Spinal cord (tissue), 10 donors: ENCODE data around the gene INAVA. TPM values are rescaled to one million over a fixed set of nuclear protein-coding genes. Genes with fewer than 3 reads are reported as not detected.

Experiments
- DNase-seq, 6 donors: peaks; one replicate each; pipeline versions ENCODE4 v3.0.0 to v3.0.0-alpha.2; 2013 to 2015; ENCODE audit warnings: low spot score in 6 of 6, low read depth in 4 of 6
- H3K27ac ChIP-seq: one replicate; pipeline ENCODE4 v1.5.1; 2013; ENCODE audit warnings: low read depth, low read length, control low read depth
- H3K27me3 ChIP-seq: one replicate; pipeline ENCODE4 v1.6.1; 2013; ENCODE audit warnings: low read length; ENCODE audit not compliant: control insufficient read depth, insufficient read depth
- H3K36me3 ChIP-seq: one replicate; pipeline ENCODE4 v1.6.1; 2013; ENCODE audit warnings: low read length; ENCODE audit not compliant: control insufficient read depth, insufficient read depth
- H3K4me1 ChIP-seq: one replicate; pipeline ENCODE4 v1.6.1; 2013; ENCODE audit warnings: low read length; ENCODE audit not compliant: control insufficient read depth, insufficient read depth
- H3K4me3 ChIP-seq: one replicate; pipeline ENCODE4 v1.5.1; 2013; ENCODE audit warnings: low read depth, low read length, control low read depth
- H3K9me3 ChIP-seq: one replicate; pipeline ENCODE4 v1.6.1; 2013; ENCODE audit warnings: low read length; ENCODE audit not compliant: control insufficient read depth, insufficient read depth
- WGBS: methylation state at CpG from one replicate; pipeline ENCODE4 v1.1.5; 2013; ENCODE audit warnings: missing lambda C conversion rate; ENCODE audit not compliant: insufficient coverage; 5-methylcytosine and 5-hydroxymethylcytosine counted together
- polyA plus RNA-seq, 2 donors: library from polyadenylated mRNA; unstranded; fragments of 120-200 nt; gene quantifications; one replicate each; pipeline ENCODE4 v1.2.1, GENCODE V29; 2013; ENCODE audit not compliant: insufficient read length in 2 of 2
- total RNA-seq, 2 donors: library from RNA; depleted of rRNA in 1 of 2; stranded (reverse); fragments of 120-200 nt in 1 of 2; fragments of >200 nt in 1 of 2; gene quantifications; one replicate each; pipeline versions ENCODE4 v1.2.3 to v1.2.4, GENCODE V29; 2013 to 2014
- donor health status: healthy.

The INAVA gene
- total and polyA plus RNA-seq, 4 donors, result 3.5 to 19.5 (median 12.3) TPM

DNA sequence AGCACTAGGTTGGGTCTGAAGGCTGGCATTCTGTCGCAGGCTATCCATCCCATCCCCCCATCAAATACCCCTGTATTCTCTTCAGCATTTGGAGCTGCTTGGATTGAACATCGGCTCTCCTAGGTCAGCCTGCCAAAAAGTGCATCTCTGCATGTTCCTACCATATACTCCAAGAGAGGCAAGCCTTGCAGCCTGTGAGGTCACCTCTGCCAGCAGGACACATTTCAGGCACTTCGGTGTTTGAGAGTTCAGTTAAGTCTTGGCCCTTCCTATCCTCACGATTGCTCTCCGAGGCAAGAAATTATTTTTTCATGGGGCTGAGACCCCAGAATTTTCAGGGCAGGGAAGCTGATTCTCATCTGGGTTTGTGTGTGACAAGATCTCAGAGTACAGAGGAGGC, 19.3 kb upstream of the INAVA start:
- H3K27ac ChIP-seq, result no peak overlapping the region
- H3K9me3 ChIP-seq, result no peaks in the 10 kb centered on the region
- no peaks in the 10 kb centered on the region for H3K36me3 ChIP-seq
- WGBS, result 85% methylated on average over 3 of the region's 5 CpGs
- peaks cover 19% of the 10 kb centered on the region for H3K4me1 ChIP-seq
- H3K4me3 ChIP-seq, result no peak overlapping the region
- H3K27me3 ChIP-seq, result peaks cover 28% of the 10 kb centered on the region
- no peak for DNase-seq

DNA sequence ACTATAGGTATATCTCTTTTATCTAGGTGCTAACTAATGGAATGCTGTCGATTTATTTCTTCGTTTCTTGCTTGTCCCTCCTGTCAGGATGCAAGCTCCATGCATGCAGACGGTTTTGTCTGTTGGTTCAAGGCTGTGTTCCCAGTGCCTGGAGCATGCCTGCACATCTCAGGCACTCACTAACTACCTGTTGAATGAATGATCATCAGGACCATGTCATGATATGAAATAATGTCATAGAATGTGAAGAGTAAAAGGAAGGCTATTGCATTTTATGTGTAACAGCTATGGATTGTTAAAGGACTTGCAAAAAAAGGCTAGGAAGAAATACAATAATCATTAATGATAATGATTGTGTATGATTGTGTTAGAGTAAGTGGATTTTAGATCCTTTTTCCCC, 17.7 kb upstream of the INAVA start:
- Histone ChIP-seq H3K27me3 (peaks cover 24% of the 10 kb centered on the region), H3K27ac (no peak overlapping the region), H3K9me3 (no peaks in the 10 kb centered on the region), H3K4me3 (no peak overlapping the region), H3K4me1 (peaks cover 19% of the 10 kb centered on the region), H3K36me3 (no peaks in the 10 kb centered on the region)
- 89% methylated on average over 2 of the region's 3 CpGs for WGBS
- DNase-seq, result no peak

DNA sequence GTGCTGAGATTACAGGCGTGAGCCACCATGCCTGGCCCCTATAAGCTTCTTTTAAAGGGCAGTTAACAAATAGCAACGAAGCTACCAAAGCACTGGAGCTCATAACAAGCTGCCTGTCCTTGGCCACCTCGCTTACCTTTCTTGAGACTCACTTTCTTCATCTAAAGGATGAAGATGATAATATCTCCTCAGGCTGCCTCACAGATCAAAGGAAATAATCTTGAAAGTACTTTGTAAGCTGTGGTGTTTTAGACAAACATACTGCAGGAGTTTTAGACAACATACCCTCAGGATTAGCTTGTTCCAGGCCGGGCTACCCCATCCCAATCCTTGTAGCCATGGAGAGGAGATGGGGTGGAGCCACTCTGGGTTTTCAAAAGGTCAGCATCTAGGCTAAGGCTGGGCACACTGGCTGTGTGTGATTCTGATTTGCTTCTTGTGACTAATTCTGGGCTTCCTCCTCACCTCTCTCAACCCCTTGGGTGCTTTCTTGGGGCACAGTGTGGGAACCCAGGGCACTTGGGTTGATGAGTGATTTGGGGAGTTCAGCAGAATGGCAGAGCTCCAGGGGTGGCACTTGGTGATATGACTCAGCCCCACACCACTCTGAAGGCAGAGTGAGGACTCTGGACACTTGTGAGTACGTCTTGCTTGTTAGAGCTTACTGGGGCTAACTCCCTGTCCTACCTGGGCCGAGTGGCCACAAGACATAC, 16.7 kb upstream of the INAVA start:
- 86% methylated on average over 1 of the region's 6 CpGs for WGBS
- H3K4me3 ChIP-seq, result no peak overlapping the region
- H3K9me3 ChIP-seq, result no peaks in the 10 kb centered on the region
- H3K27ac ChIP-seq, result no peak overlapping the region
- no peak for DNase-seq
- no peaks in the 10 kb centered on the region for H3K36me3 ChIP-seq
- H3K27me3 ChIP-seq, result peaks cover 17% of the 10 kb centered on the region
- H3K4me1 ChIP-seq, result peaks cover 11% of the 10 kb centered on the region

DNA sequence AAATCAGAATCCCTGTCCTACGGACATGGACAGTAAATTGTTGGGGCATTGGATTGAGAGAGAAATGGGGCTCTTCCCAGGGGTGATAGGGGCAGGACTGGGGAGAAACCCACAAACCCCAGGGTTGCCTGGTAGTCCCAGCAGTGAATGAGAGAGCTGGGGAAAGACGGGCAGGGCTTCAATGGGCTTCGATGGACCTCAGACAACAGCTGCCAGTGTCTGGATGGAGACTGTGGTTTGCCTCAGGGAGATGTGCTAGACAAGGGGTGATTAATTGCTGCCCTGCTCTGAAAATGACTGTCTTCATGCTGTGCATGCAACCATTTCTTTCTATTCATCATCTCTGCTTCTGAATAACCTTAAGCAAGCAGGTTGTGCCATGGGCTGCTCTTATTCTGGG, 14.5 kb upstream of the INAVA start:
- WGBS, result 20% methylated on average over 3 of the region's 3 CpGs
- H3K36me3 ChIP-seq, result no peaks in the 10 kb centered on the region
- peaks cover 1% of the 10 kb centered on the region for H3K27me3 ChIP-seq
- no peaks in the 10 kb centered on the region for H3K9me3 ChIP-seq
- no peaks in the 10 kb centered on the region for H3K4me1 ChIP-seq
- H3K4me3 ChIP-seq, result no peak overlapping the region
- DNase-seq, result peak in 2 of 6 donors; percentile 25 to 34
- no peak overlapping the region for H3K27ac ChIP-seq

DNA sequence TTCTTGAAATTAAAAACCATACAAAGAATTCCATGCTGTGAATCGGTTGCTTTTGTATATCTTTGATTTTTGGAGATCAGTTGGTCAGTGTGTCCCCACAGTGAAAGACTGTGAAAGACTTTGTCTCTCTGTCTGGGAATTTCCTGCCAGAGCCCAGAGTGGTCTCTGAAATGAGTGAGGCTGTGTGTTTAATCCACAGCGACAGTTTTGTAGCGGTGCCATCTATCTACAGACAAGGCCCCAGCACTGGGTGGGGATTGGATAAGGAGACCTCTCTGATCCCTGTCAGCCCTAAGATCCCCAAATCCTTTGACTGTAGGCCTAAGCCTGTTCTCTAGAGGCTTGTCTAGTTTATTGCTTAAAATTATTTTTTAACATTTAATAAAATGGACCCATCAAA, 11.6 kb upstream of the INAVA start:
- Histone ChIP-seq H3K27me3 (peaks cover 2% of the 10 kb centered on the region), H3K36me3 (no peaks in the 10 kb centered on the region), H3K4me3 (no peak overlapping the region), H3K27ac (no peak overlapping the region), H3K4me1 (no peaks in the 10 kb centered on the region), H3K9me3 (no peaks in the 10 kb centered on the region)
- 79% methylated on average over 2 of the region's 3 CpGs for WGBS
- DNase-seq, result no peak

DNA sequence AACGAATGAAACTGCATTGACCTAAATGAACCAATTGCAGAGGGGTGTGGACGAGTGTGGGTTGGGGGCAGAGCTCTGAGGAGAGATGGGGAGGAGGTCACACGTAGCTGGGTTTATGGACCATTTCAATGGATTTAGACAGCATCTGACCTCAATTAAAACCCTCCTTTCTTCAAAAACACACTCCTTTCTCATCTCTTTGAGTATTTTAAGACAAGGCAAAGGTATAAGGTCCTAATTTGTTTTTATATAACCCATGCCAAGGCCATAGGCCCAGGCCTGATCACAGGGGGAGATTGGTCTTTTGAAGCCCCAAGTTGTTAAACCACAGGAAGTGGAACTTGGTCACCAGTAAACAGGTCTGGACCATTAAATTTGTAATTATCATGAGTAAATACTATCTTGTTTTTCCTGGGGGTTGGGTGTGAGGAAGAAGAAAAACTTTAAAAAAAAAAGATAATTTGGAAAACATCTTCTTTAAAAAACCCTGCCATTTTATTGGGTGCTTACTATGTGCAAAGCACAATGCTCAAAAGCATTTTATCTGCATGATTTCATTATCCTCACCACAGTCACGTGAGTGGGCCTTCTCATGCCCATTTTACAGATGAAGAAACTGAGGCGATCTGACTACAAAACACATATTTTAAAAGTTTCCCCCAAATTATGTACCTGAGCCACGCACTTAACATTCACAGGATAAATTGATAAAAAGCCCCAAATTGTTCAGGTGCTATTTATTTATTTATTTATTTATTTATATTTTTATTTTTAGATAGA, 8.9 kb upstream of the INAVA start:
- H3K4me3 ChIP-seq, result no peak overlapping the region
- peaks cover 12% of the 10 kb centered on the region for H3K4me1 ChIP-seq
- H3K9me3 ChIP-seq, result no peaks in the 10 kb centered on the region
- WGBS, result 70% methylated on average over 2 of the region's 6 CpGs
- no peaks in the 10 kb centered on the region for H3K36me3 ChIP-seq
- H3K27ac ChIP-seq, result no peak overlapping the region
- DNase-seq, result no peak
- H3K27me3 ChIP-seq, result peaks cover 7% of the 10 kb centered on the region

DNA sequence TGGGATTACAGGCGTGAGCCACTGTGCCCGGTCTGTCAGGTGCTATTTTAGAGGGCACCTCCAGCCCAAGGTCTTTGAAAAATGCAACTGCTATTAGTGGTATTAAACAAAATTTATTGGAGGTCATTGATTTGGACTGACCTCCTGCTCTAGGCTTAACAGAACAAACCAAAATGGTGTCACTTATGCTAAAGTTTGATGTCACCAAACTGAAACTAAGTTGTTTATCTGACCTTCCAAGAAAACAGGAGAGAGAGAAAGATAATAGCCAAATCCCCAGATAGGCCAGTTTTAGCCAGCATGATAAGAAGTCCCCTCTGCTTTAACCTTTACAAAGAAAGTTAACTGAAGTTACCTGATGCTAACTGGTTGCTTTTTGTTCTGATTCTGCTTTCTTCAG, 8.1 kb upstream of the INAVA start:
- Histone ChIP-seq H3K4me1 (peaks cover 19% of the 10 kb centered on the region), H3K27me3 (peaks cover 13% of the 10 kb centered on the region), H3K36me3 (no peaks in the 10 kb centered on the region), H3K27ac (no peak overlapping the region), H3K4me3 (no peak overlapping the region), H3K9me3 (no peaks in the 10 kb centered on the region)
- DNase-seq, result no peak
- no CpG with 5 or more reads among the region's 2 CpGs for WGBS

DNA sequence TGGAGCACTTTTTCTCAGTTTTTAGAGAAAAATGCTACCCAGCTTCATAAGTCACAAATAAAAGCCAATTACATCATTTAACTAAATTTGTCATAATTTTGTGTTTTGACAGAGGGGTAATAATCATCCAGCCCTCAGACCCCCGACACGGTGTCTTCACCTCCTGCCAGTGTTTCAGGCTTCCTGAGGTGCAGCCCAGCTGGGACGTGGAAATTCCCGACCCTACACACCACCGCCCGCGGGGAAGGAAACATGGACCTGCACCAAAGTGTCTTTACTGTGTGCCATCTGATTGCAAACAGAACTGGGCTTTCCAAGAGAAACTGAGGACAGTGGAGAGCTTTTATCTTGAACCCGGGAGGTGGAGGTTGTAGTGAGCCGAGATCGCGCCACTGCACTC, 7.7 kb upstream of the INAVA start:
- H3K4me1 ChIP-seq, result peaks cover 23% of the 10 kb centered on the region
- no peaks in the 10 kb centered on the region for H3K36me3 ChIP-seq
- no peak overlapping the region for H3K4me3 ChIP-seq
- DNase-seq, result no peak
- no peak overlapping the region for H3K27ac ChIP-seq
- no peaks in the 10 kb centered on the region for H3K9me3 ChIP-seq
- H3K27me3 ChIP-seq, result peaks cover 16% of the 10 kb centered on the region
- WGBS, result 51% methylated on average over 3 of the region's 11 CpGs

DNA sequence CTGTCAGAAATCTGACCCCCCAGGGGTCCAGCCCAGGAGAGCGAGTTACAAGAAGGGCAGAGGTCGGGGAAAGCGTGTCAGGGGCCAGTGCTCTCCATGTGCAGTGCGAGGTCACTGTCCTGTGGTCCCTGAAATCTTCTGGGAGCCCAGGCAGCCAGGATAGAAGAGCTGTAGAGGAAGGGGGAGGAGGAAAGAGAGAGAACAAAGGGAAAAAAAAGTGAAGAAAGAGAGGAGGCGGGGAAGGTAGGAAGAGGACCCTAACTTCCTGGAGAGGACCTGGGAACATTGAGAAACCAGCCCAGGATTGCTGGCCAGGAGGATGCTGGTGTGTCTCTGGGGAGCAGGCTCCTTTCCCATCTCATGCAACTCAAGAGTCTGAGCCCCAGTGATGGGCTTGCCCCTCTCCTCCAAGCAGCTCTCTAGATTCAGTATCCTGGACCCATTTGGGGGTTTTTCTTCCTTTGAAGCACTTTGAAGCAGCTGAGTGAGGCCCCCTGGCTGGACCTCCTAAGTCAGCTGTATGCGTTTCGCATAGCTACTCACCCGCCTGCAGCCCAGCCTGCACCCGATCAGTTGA, 6.8 kb upstream of the INAVA start:
- peaks cover 19% of the 10 kb centered on the region for H3K27me3 ChIP-seq
- H3K36me3 ChIP-seq, result no peaks in the 10 kb centered on the region

More for the DNA sequence above, 6.8 kb upstream of the INAVA start:
- DNase-seq, result no peak
- Histone ChIP-seq H3K9me3 (no peaks in the 10 kb centered on the region), H3K27ac (no peak overlapping the region), H3K4me1 (peaks cover 27% of the 10 kb centered on the region), H3K4me3 (no peak overlapping the region)
- 68% methylated on average over 9 of the region's 9 CpGs for WGBS
